Neural progenitor cell (in vitro differentiated cells): Measurements from ENCODE around the gene KLHL6. TPM values are rescaled to one million over a fixed set of nuclear protein-coding genes. Genes with fewer than 3 reads are reported as not detected.
"Not testable (repeated sequence)": the region's sequence is repeated elsewhere in the genome, so short reads cannot be mapped to it uniquely, and the experiment has no call there.

Experiments used
- DNase-seq: peaks from one replicate; pipeline ENCODE4 v3.0.0-alpha.2; 2016; ENCODE audit warnings: low spot score
- H2AFZ ChIP-seq: fragments of 200-600 bp; sonication (generic); replicated peaks from 2 replicates; pipeline ENCODE4 v1.6.1; 2016; ENCODE audit warnings: antibody characterized with exemption
- H3F3A ChIP-seq: fragments of 200-600 bp; sonication (generic); 2 replicates; pipeline ENCODE4 v1.6.1; 2016; ENCODE audit warnings: antibody characterized with exemption, low read depth
- H3K27ac ChIP-seq: fragments of 200-600 bp; sonication (generic); 2 replicates; pipeline ENCODE4 v1.5.1; 2016; ENCODE audit warnings: mild to moderate bottlenecking
- H3K27me3 ChIP-seq: fragments of 200-600 bp; sonication (generic); 2 replicates; pipeline ENCODE4 v1.6.1; 2016; ENCODE audit warnings: mild to moderate bottlenecking, moderate library complexity
- H3K36me3 ChIP-seq: fragments of 200-600 bp; sonication (generic); 2 replicates; pipeline ENCODE4 v1.5.1; 2016
- H3K4me1 ChIP-seq: fragments of 200-600 bp; sonication (generic); 2 replicates; pipeline ENCODE4 v1.6.1; 2016; ENCODE audit warnings: mixed run types
- H3K4me2 ChIP-seq: fragments of 200-600 bp; sonication (generic); 2 replicates; pipeline ENCODE4 v1.6.1; 2016
- H3K4me3 ChIP-seq: fragments of 200-600 bp; sonication (generic); 2 replicates; pipeline ENCODE4 v1.5.1; 2016
- H3K79me2 ChIP-seq: fragments of 200-600 bp; sonication (generic); 2 replicates; pipeline ENCODE4 v1.6.1; 2016; ENCODE audit warnings: low read depth
- H3K9ac ChIP-seq: fragments of 200-600 bp; sonication (generic); 2 replicates; pipeline ENCODE4 v1.6.1; 2016
- H3K9me3 ChIP-seq: fragments of 200-600 bp; sonication (generic); 2 replicates; pipeline ENCODE4 v1.5.1; 2016; ENCODE audit warnings: low read depth
- H4K20me1 ChIP-seq: fragments of 200-600 bp; sonication (generic); 2 replicates; pipeline ENCODE4 v1.6.1; 2016; ENCODE audit warnings: low read depth
- H3K27ac Mint-ChIP-seq: 3 replicates; pipeline ENCODE4 v1.8.0; 2021; ENCODE audit warnings: mixed read lengths
- H3K27me3 Mint-ChIP-seq: 2 replicates; pipeline ENCODE4 v1.8.0; 2022; ENCODE audit warnings: low read depth, mild to moderate bottlenecking, inconsistent platforms, moderate library complexity, mixed read lengths; ENCODE audit not compliant: insufficient read depth
- H3K36me3 Mint-ChIP-seq: 3 replicates; pipeline ENCODE4 v1.8.0; 2021; ENCODE audit warnings: mixed read lengths
- H3K4me1 Mint-ChIP-seq: 3 replicates; pipeline ENCODE4 v1.8.0; 2021; ENCODE audit warnings: mixed read lengths
- H3K4me3 Mint-ChIP-seq: 3 replicates; pipeline ENCODE4 v1.8.0; 2021; ENCODE audit warnings: mild to moderate bottlenecking, moderate library complexity, mixed read lengths
- H3K9me3 Mint-ChIP-seq: 3 replicates; pipeline ENCODE4 v1.8.0; 2020; ENCODE audit warnings: mixed read lengths
- CTCF ChIP-seq: fragments of 200-600 bp; sonication (generic); IDR thresholded peaks from 2 replicates; pipeline ENCODE4 v1.5.1; 2017; ENCODE audit warnings: antibody characterized with exemption, mild to moderate bottlenecking
- EZH2 ChIP-seq: fragments of 200-600 bp; sonication (generic); IDR thresholded peaks from 2 replicates; pipeline ENCODE4 v1.6.1; 2017; ENCODE audit warnings: antibody characterized with exemption, mild to moderate bottlenecking, moderate library complexity
- EZH2phosphoT487 ChIP-seq: fragments of 200-600 bp; sonication (generic); IDR thresholded peaks from 2 replicates; pipeline ENCODE4 v1.6.1; 2017; ENCODE audit warnings: antibody characterized with exemption
- total RNA-seq: library from RNA; depleted of rRNA; stranded (reverse); fragments of >200 nt; gene quantifications from 2 replicates; pipeline ENCODE4 v1.2.3, GENCODE V29; 2015; ENCODE audit warnings: low replicate concordance

KLHL6 gene
- total RNA-seq, 1 donor from 2014 or later = 0.09 TPM

- H3K27ac Mint-ChIP-seq = no peak overlapping the region
- DNase-seq = no peak
- H3K4me3 Mint-ChIP-seq = no peak overlapping the region
- H3K9me3 ChIP-seq = no peaks in the 10 kb centered on the region
- H3K4me2 ChIP-seq = no peak overlapping the region
- H3K4me1 Mint-ChIP-seq = peaks cover 32% of the 10 kb centered on the region
- H3K36me3 Mint-ChIP-seq = no peaks in the 10 kb centered on the region
- H3K9me3 Mint-ChIP-seq = peaks cover 4% of the 10 kb centered on the region
- H3K4me3 ChIP-seq = no peak overlapping the region
- no peak overlapping the region for H2AFZ ChIP-seq
- H3K4me1 ChIP-seq = peaks cover 42% of the 10 kb centered on the region
- H4K20me1 ChIP-seq = no peaks in the 10 kb centered on the region
- H3F3A ChIP-seq = peaks cover 29% of the 10 kb centered on the region
- TF ChIP-seq CTCF (peak; percentile 5), EZH2 (no peak), EZH2phosphoT487 (no peak)
- H3K27me3 ChIP-seq = no peaks in the 10 kb centered on the region
- H3K9ac ChIP-seq = no peak overlapping the region
- no peak overlapping the region for H3K27ac ChIP-seq
- H3K27me3 Mint-ChIP-seq = peaks cover 8% of the 10 kb centered on the region
- H3K79me2 ChIP-seq = no peaks in the 10 kb centered on the region
- H3K36me3 ChIP-seq = no peaks in the 10 kb centered on the region
Measured at GRCh38 chr3:183515968-183516851, 39.3 kb downstream of the KLHL6 start.

GRCh38 chr3:183514021-183514420, 41.5 kb downstream of the KLHL6 start:
- H3K9ac ChIP-seq = no peak overlapping the region
- H3K4me1 ChIP-seq = peaks cover 21% of the 10 kb centered on the region
- no peak overlapping the region for H3K4me3 ChIP-seq
- no peak for TF ChIP-seq EZH2phosphoT487
- TF ChIP-seq EZH2 = no peak
- no peak for TF ChIP-seq CTCF
- H3K4me1 Mint-ChIP-seq = peaks cover 18% of the 10 kb centered on the region
- H3F3A ChIP-seq = peaks cover 19% of the 10 kb centered on the region
- H3K27ac Mint-ChIP-seq = no peak overlapping the region
- H3K27me3 Mint-ChIP-seq = peaks cover 5% of the 10 kb centered on the region
- no peaks in the 10 kb centered on the region for H3K79me2 ChIP-seq
- no peaks in the 10 kb centered on the region for H4K20me1 ChIP-seq
- no peak overlapping the region for H2AFZ ChIP-seq
- H3K4me3 Mint-ChIP-seq = no peak overlapping the region
- DNase-seq = no peak
- H3K36me3 Mint-ChIP-seq = no peaks in the 10 kb centered on the region
- no peak overlapping the region for H3K4me2 ChIP-seq
- H3K9me3 Mint-ChIP-seq = peaks cover 4% of the 10 kb centered on the region
- H3K27ac ChIP-seq = no peak overlapping the region
- H3K9me3 ChIP-seq = no peaks in the 10 kb centered on the region
- no peaks in the 10 kb centered on the region for H3K27me3 ChIP-seq
- no peaks in the 10 kb centered on the region for H3K36me3 ChIP-seq

GRCh38 chr3:183513046-183513706, 42.3 kb downstream of the KLHL6 start:
- H3K9ac ChIP-seq = no peak overlapping the region

GRCh38 chr3:183511286-183512131, 44.0 kb downstream of the KLHL6 start:
- not testable (repeated sequence) for H3F3A ChIP-seq, H3K4me3 ChIP-seq, H3K4me3 Mint-ChIP-seq, H3K9ac ChIP-seq, H3K4me1 ChIP-seq, H3K27me3 ChIP-seq, H3K27ac ChIP-seq, H3K79me2 ChIP-seq, H3K27me3 Mint-ChIP-seq, DNase-seq, H3K4me2 ChIP-seq, H3K4me1 Mint-ChIP-seq, H3K9me3 Mint-ChIP-seq, H3K36me3 Mint-ChIP-seq, H3K27ac Mint-ChIP-seq, H3K36me3 ChIP-seq, H4K20me1 ChIP-seq, H3K9me3 ChIP-seq
- H2AFZ ChIP-seq = peak overlapping the region; percentile 52

More at GRCh38 chr3:183513046-183513706, 42.3 kb downstream of the KLHL6 start:
- peaks cover 11% of the 10 kb centered on the region for H3F3A ChIP-seq
- no peaks in the 10 kb centered on the region for H3K36me3 ChIP-seq
- no peak overlapping the region for H3K4me3 Mint-ChIP-seq
- H3K4me1 Mint-ChIP-seq = peaks cover 11% of the 10 kb centered on the region
- no peaks in the 10 kb centered on the region for H3K9me3 ChIP-seq
- DNase-seq = no peak
- H3K27ac Mint-ChIP-seq = no peak overlapping the region
- H3K4me3 ChIP-seq = no peak overlapping the region
- H3K27ac ChIP-seq = no peak overlapping the region
- H3K27me3 ChIP-seq = no peaks in the 10 kb centered on the region
- H3K27me3 Mint-ChIP-seq = peaks cover 2% of the 10 kb centered on the region
- TF ChIP-seq CTCF (no peak), EZH2phosphoT487 (no peak), EZH2 (no peak)
- H3K36me3 Mint-ChIP-seq = no peaks in the 10 kb centered on the region
- peaks cover 4% of the 10 kb centered on the region for H3K9me3 Mint-ChIP-seq
- no peak overlapping the region for H2AFZ ChIP-seq
- H3K4me1 ChIP-seq = peaks cover 15% of the 10 kb centered on the region
- no peaks in the 10 kb centered on the region for H4K20me1 ChIP-seq
- no peak overlapping the region for H3K4me2 ChIP-seq
- H3K79me2 ChIP-seq = no peaks in the 10 kb centered on the region
